Liver (tissue), 9 donors: ENCODE results near the gene UQCRC1. TPM values are rescaled to one million over a fixed set of nuclear protein-coding genes. Genes with fewer than 3 reads are reported as not detected.
A peak's percentile ranks its signal among the peaks of the same experiment; 100 is the strongest.

Experiments used
- DNase-seq: peaks from one replicate; pipeline ENCODE4 v3.0.0-alpha.2; 2017; ENCODE audit warnings: low spot score
- H3K27ac ChIP-seq, 2 donors: one replicate each; pipeline ENCODE4 v1.7.0; 2013; ENCODE audit warnings: inconsistent platforms in 2 of 2, low read length in 2 of 2, control low read depth in 1 of 2, low read depth in 1 of 2, mild to moderate bottlenecking in 1 of 2
- H3K27me3 ChIP-seq, 4 donors: one replicate each; pipeline versions ENCODE4 v1.6.1 to v1.7.0; 2013; ENCODE audit warnings: low read length in 3 of 4, inconsistent platforms in 1 of 4, mild to moderate bottlenecking in 1 of 4, moderate library complexity in 1 of 4; ENCODE audit not compliant: control insufficient read depth in 4 of 4, insufficient read depth in 4 of 4
- H3K36me3 ChIP-seq, 4 donors: one replicate each; pipeline versions ENCODE4 v1.6.1 to v1.7.0; 2013; ENCODE audit warnings: low read length in 3 of 4, mild to moderate bottlenecking in 3 of 4, low read depth in 1 of 4, moderate library complexity in 1 of 4; ENCODE audit not compliant: control insufficient read depth in 4 of 4, insufficient read depth in 3 of 4
- H3K4me1 ChIP-seq, 4 donors: one replicate each; pipeline versions ENCODE4 v1.6.1 to v1.7.0; 2013; ENCODE audit warnings: low read length in 3 of 4, mild to moderate bottlenecking in 3 of 4, moderate library complexity in 1 of 4; ENCODE audit not compliant: control insufficient read depth in 4 of 4, insufficient read depth in 4 of 4
- H3K4me3 ChIP-seq, 3 donors: one replicate each; pipeline versions ENCODE4 v1.6.1 to v1.7.0; 2013; ENCODE audit warnings: low read length in 3 of 3, control low read depth in 1 of 3, low read depth in 1 of 3, mild to moderate bottlenecking in 1 of 3
- H3K9ac ChIP-seq, 2 donors: one replicate each; pipeline ENCODE4 v1.7.0; 2013; ENCODE audit warnings: low read length in 2 of 2, mild to moderate bottlenecking in 2 of 2, moderate library complexity in 2 of 2, control low read depth in 1 of 2, low read depth in 1 of 2
- H3K9me3 ChIP-seq, 4 donors: one replicate each; pipeline versions ENCODE4 v1.6.1 to v1.7.0; 2013; ENCODE audit warnings: low read length in 3 of 4; ENCODE audit not compliant: control insufficient read depth in 4 of 4
- ATF3 ChIP-seq: IDR thresholded peaks from 2 replicates; pipeline ENCODE4 v1.6.1; 2016; ENCODE audit warnings: antibody characterized with exemption
- CTCF ChIP-seq: fragments of 150-350 bp; IDR thresholded peaks from 2 replicates; pipeline ENCODE4 v1.5.1; 2017; ENCODE audit warnings: improper control_type of control experiment, low read depth, low read length; ENCODE audit not compliant: missing input control
- EGR1 ChIP-seq, 2 donors: IDR thresholded peaks; 2 replicates each; pipeline ENCODE4 v1.6.1; 2016 to 2018; ENCODE audit warnings: antibody characterized with exemption in 2 of 2, low read depth in 2 of 2
- FOXA1 ChIP-seq: IDR thresholded peaks from 2 replicates; pipeline ENCODE4 v1.6.1; 2016; ENCODE audit warnings: antibody characterized with exemption
- FOXA2 ChIP-seq: IDR thresholded peaks from 2 replicates; pipeline ENCODE4 v1.6.1; 2016; ENCODE audit warnings: antibody characterized with exemption
- GABPA ChIP-seq, 2 donors: IDR thresholded peaks in 1 of 2; conservative IDR thresholded peaks in 1 of 2; 2 replicates each; pipeline ENCODE4 v1.6.1; 2016; ENCODE audit warnings: antibody characterized with exemption in 2 of 2, mild to moderate bottlenecking in 1 of 2, moderate library complexity in 1 of 2
- HNF4A ChIP-seq, 2 donors: conservative IDR thresholded peaks; 2 replicates each; pipeline ENCODE4 v1.6.1; 2016; ENCODE audit warnings: antibody characterized with exemption in 2 of 2, mild to moderate bottlenecking in 2 of 2
- HNF4G ChIP-seq: IDR thresholded peaks from 2 replicates; pipeline ENCODE4 v1.6.1; 2016; ENCODE audit warnings: antibody characterized with exemption
- JUND ChIP-seq, 2 donors: IDR thresholded peaks; 2 replicates each; pipeline ENCODE4 v1.6.1; 2016; ENCODE audit warnings: antibody characterized with exemption in 2 of 2
- MAX ChIP-seq: IDR thresholded peaks from 2 replicates; pipeline ENCODE4 v1.6.1; 2016; ENCODE audit warnings: antibody characterized with exemption
- NR2F2 ChIP-seq: IDR thresholded peaks from 2 replicates; pipeline ENCODE4 v1.6.1; 2016; ENCODE audit warnings: antibody characterized with exemption
- RAD21 ChIP-seq, 2 donors: IDR thresholded peaks; 2 replicates each; pipeline ENCODE4 v1.6.1; 2016; ENCODE audit warnings: antibody characterized with exemption in 2 of 2, mild to moderate bottlenecking in 2 of 2
- REST ChIP-seq: IDR thresholded peaks from 2 replicates; pipeline ENCODE4 v1.6.1; 2016; ENCODE audit warnings: antibody characterized with exemption, mild to moderate bottlenecking
- RXRA ChIP-seq, 2 donors: IDR thresholded peaks; 2 replicates each; pipeline ENCODE4 v1.6.1; 2017 to 2018; ENCODE audit warnings: antibody characterized with exemption in 2 of 2, mild to moderate bottlenecking in 1 of 2
- SP1 ChIP-seq: IDR thresholded peaks from 2 replicates; pipeline ENCODE4 v1.6.1; 2018; ENCODE audit warnings: antibody characterized with exemption, mild to moderate bottlenecking
- TAF1 ChIP-seq: conservative IDR thresholded peaks from 2 replicates; pipeline ENCODE4 v1.6.1; 2016; ENCODE audit warnings: antibody characterized with exemption, mild to moderate bottlenecking
- YY1 ChIP-seq: IDR thresholded peaks from 2 replicates; pipeline ENCODE4 v1.6.1; 2016; ENCODE audit warnings: antibody characterized with exemption, mild to moderate bottlenecking
- whole genome bisulfite sequencing: extraction: QIAGEN DNeasy Blood & Tissue Kit; methylation state at CpG from one replicate; pipeline ENCODE4 v1.1.7; 2013; 5-methylcytosine and 5-hydroxymethylcytosine counted together
- polyA plus RNA-seq, 2 donors: library from polyadenylated mRNA; stranded (reverse) in 1 of 2; unstranded in 1 of 2; fragments of 200-250 nt in 1 of 2; fragments of >200 nt in 1 of 2; fragmentation: Nextera tagmentation in 1 of 2; extraction: Ambion mirVana in 1 of 2; gene quantifications; one replicate each; pipeline versions ENCODE4 v1.2.1 to v1.2.3, GENCODE V29; 2013 to 2015
- total RNA-seq, 2 donors: library from RNA; depleted of rRNA; stranded (reverse); fragments of >200 nt; gene quantifications; one replicate each; pipeline ENCODE4 v1.2.3, GENCODE V29; 2014
- donor health status: healthy.
- donor health status: healthy.
- donor health status: healthy.
- donor health status: healthy.
- donor health status: healthy.

UQCRC1 gene
- total and polyA plus RNA-seq, 4 donors: 153 to 373 (median 289) TPM

- H3K27me3 ChIP-seq: no peaks in the 10 kb centered on the region
- TF ChIP-seq NR2F2: no peak
- TF ChIP-seq TAF1: no peak
- TF ChIP-seq RAD21 (IDR thresholded peaks at IDR 0.05): no peak
- TF ChIP-seq REST: no peak
- no peak for TF ChIP-seq FOXA1
- TF ChIP-seq YY1: no peak
- TF ChIP-seq CTCF: no peak
- peak overlapping the region; percentile 65 to 84 (median 74) for H3K4me3 ChIP-seq
- H3K9ac ChIP-seq: peak overlapping the region; percentile 42 to 70
- H3K4me1 ChIP-seq: peaks cover 5 to 28% (median 16%) of the 10 kb centered on the region in 4 donors
- DNase-seq: peak; percentile 57
- H3K9me3 ChIP-seq: no peaks in the 10 kb centered on the region
- peaks cover 0 to 12% (median 4%) of the 10 kb centered on the region in 4 donors for H3K36me3 ChIP-seq
- H3K27ac ChIP-seq: peak overlapping the region; percentile 53 to 71
- 4% methylated on average over 30 of the region's 30 CpGs for WGBS
These were observed 25.3 kb upstream of the UQCRC1 start for GRCh38 chr3:48634661-48635221.

GRCh38 chr3:48633743-48634142 lies 24.3 kb upstream of the UQCRC1 start:
- no peak overlapping the region for H3K27ac ChIP-seq
- TF ChIP-seq SP1 (no peak), HNF4G (no peak), CTCF (no peak), RAD21 (IDR thresholded peaks at IDR 0.05) (no peak), NR2F2 (no peak), ATF3 (no peak), FOXA2 (no peak), GABPA (IDR thresholded peaks at IDR 0.05 in 1 of 2, conservative IDR thresholded peaks at IDR 0.05 in 1 of 2) (no peak), RXRA (IDR thresholded peaks at IDR 0.05) (no peak), YY1 (no peak), EGR1 (IDR thresholded peaks at IDR 0.05; ENCODE audit: low read depth in 2 of 2) (no peak), MAX (no peak), HNF4A (conservative IDR thresholded peaks at IDR 0.05) (no peak), JUND (IDR thresholded peaks at IDR 0.05) (no peak), FOXA1 (no peak), REST (no peak)
- peaks cover 5 to 28% (median 16%) of the 10 kb centered on the region in 4 donors for H3K4me1 ChIP-seq
- H3K9ac ChIP-seq: peak overlapping the region in 1 of 2 donors; percentile 37
- H3K4me3 ChIP-seq: no peak overlapping the region
- DNase-seq: no peak
- H3K36me3 ChIP-seq: peaks cover 0 to 16% (median 4%) of the 10 kb centered on the region in 4 donors
- H3K27me3 ChIP-seq: no peaks in the 10 kb centered on the region
- no peaks in the 10 kb centered on the region for H3K9me3 ChIP-seq
- 93% methylated on average over 2 of the region's 2 CpGs for WGBS
